Neural cell (in vitro differentiated cells): ENCODE results near the gene ITM2C. TPM values are rescaled to one million over a fixed set of nuclear protein-coding genes. Genes with fewer than 3 reads are reported as not detected.

Source experiments
- H2AFZ ChIP-seq: fragments of 200-600, 300-800 bp; sonication (generic), shearing (Covaris generic); 2 replicates; pipeline ENCODE4 v1.6.0; 2014; ENCODE audit warnings: low read depth, mild to moderate bottlenecking, antibody characterized with exemption, low read length, moderate library complexity
- H3F3A ChIP-seq: fragments of 200-600 bp; shearing (Covaris generic); 2 replicates; pipeline ENCODE4 v1.6.1; 2016; ENCODE audit warnings: mild to moderate bottlenecking, moderate library complexity, mixed read lengths, antibody characterized with exemption, low read length; ENCODE audit not compliant: insufficient read depth, poor library complexity, severe bottlenecking
- H3K27ac ChIP-seq: fragments of 200-600, 300-800 bp; sonication (generic), shearing (Covaris generic); 2 replicates; pipeline ENCODE4 v1.5.1; 2014; ENCODE audit warnings: mild to moderate bottlenecking, low read length, moderate library complexity
- H3K27me3 ChIP-seq: fragments of 300-800, 200-600 bp; sonication (generic), shearing (Covaris generic); 2 replicates; pipeline ENCODE4 v1.6.0; 2014; ENCODE audit warnings: mild to moderate bottlenecking, low read depth, low read length, moderate library complexity; ENCODE audit not compliant: insufficient read depth
- H3K36me3 ChIP-seq: fragments of 300-800, 200-600 bp; sonication (generic), shearing (Covaris generic); 2 replicates; pipeline ENCODE4 v1.5.1; 2014; ENCODE audit warnings: mild to moderate bottlenecking, antibody characterized with exemption, low read length, moderate library complexity; ENCODE audit not compliant: insufficient read depth
- H3K4me2 ChIP-seq: fragments of 300-800, 200-600 bp; sonication (generic), shearing (Covaris generic); 2 replicates; pipeline ENCODE4 v1.6.0; 2014; ENCODE audit warnings: mild to moderate bottlenecking, low read length
- H3K4me3 ChIP-seq: fragments of 300-800, 200-600 bp; sonication (generic), shearing (Covaris generic); 2 replicates; pipeline ENCODE4 v1.5.1; 2014; ENCODE audit warnings: mild to moderate bottlenecking, low read length, moderate library complexity
- H3K79me2 ChIP-seq: fragments of 200-600 bp; shearing (Covaris generic); replicated peaks from 2 replicates; pipeline ENCODE4 v1.6.0; 2014; ENCODE audit warnings: mild to moderate bottlenecking, low read length, moderate library complexity; ENCODE audit not compliant: insufficient read depth
- H3K9ac ChIP-seq: fragments of 300-800, 200-600 bp; sonication (generic), shearing (Covaris generic); 2 replicates; pipeline ENCODE4 v1.6.1; 2016; ENCODE audit warnings: mild to moderate bottlenecking, low read length, mixed read lengths
- H3K9me2 ChIP-seq: fragments of 200-600 bp; shearing (Covaris generic); 2 replicates; pipeline ENCODE4 v1.6.1; 2016; ENCODE audit warnings: mild to moderate bottlenecking, low read length, mixed read lengths; ENCODE audit not compliant: insufficient read depth
- H3K9me3 ChIP-seq: fragments of 200-600, 300-800 bp; sonication (generic), shearing (Covaris generic); 2 replicates; pipeline ENCODE4 v1.6.1; 2016; ENCODE audit warnings: mild to moderate bottlenecking, mixed run types, low read length, moderate library complexity, mixed read lengths
- H4K20me1 ChIP-seq: fragments of 200-600 bp; shearing (Covaris generic); 2 replicates; pipeline ENCODE4 v1.6.1; 2016; ENCODE audit warnings: mild to moderate bottlenecking, mixed run types; ENCODE audit not compliant: insufficient read depth
- CTCF ChIP-seq: fragments of 450-650 bp; IDR thresholded peaks from 2 replicates; pipeline ENCODE4 v1.5.1; 2014; ENCODE audit warnings: antibody characterized with exemption, mild to moderate bottlenecking, moderate library complexity; ENCODE audit not compliant: poor library complexity, severe bottlenecking
- EP300 ChIP-seq: fragments of 450-650 bp; conservative IDR thresholded peaks from 2 replicates; pipeline ENCODE4 v1.6.1; 2014; ENCODE audit warnings: antibody characterized with exemption, mild to moderate bottlenecking, moderate library complexity; ENCODE audit not compliant: poor library complexity, severe bottlenecking
- EZH2 ChIP-seq: fragments of 200-600, 300-800 bp; shearing (Covaris generic), sonication (generic); IDR thresholded peaks from 2 replicates; pipeline ENCODE4 v1.6.1; 2014; ENCODE audit warnings: antibody characterized with exemption, low read length, borderline replicate concordance, mild to moderate bottlenecking; ENCODE audit not compliant: insufficient read depth, poor library complexity, severe bottlenecking
- MXI1 ChIP-seq: fragments of 450-650 bp; conservative IDR thresholded peaks from 2 replicates; pipeline ENCODE4 v1.6.1; 2014; ENCODE audit warnings: antibody characterized with exemption, mild to moderate bottlenecking; ENCODE audit not compliant: poor library complexity, severe bottlenecking
- POLR2AphosphoS5 ChIP-seq: IDR thresholded peaks from 2 replicates; pipeline ENCODE4 v1.6.1; 2012
- RAD21 ChIP-seq: fragments of 450-650 bp; conservative IDR thresholded peaks from 2 replicates; pipeline ENCODE4 v1.6.1; 2014; ENCODE audit warnings: antibody characterized with exemption, mild to moderate bottlenecking, moderate library complexity
- REST ChIP-seq: IDR thresholded peaks from 2 replicates; pipeline ENCODE4 v1.6.1; 2012; ENCODE audit warnings: borderline replicate concordance
- SMC3 ChIP-seq: fragments of 450-650 bp; conservative IDR thresholded peaks from 2 replicates; pipeline ENCODE4 v1.6.1; 2014; ENCODE audit warnings: antibody characterized with exemption, mild to moderate bottlenecking, moderate library complexity; ENCODE audit not compliant: poor library complexity
- TAF1 ChIP-seq: IDR thresholded peaks from 2 replicates; pipeline ENCODE4 v1.6.1; 2012; ENCODE audit warnings: low read depth
- polyA plus RNA-seq: library from polyadenylated mRNA; depleted of rRNA; stranded (reverse); fragments of >200 nt; gene quantifications from 2 replicates; pipeline ENCODE4 v1.2.3, GENCODE V29; 2014

Gene ITM2C
- polyA plus RNA-seq, 1 donor from 2014 or later: 186 TPM

- H3K27ac ChIP-seq: peak overlapping the region; percentile 97
- H3K36me3 ChIP-seq: no peaks in the 10 kb centered on the region
- H3K4me2 ChIP-seq: peak overlapping the region; percentile 93
- H3K9me2 ChIP-seq: no peaks in the 10 kb centered on the region
- no peaks in the 10 kb centered on the region for H3K27me3 ChIP-seq
- H2AFZ ChIP-seq: no peak overlapping the region
- H3K79me2 ChIP-seq: no peaks in the 10 kb centered on the region
- H3F3A ChIP-seq: peaks cover 13% of the 10 kb centered on the region
- H3K9ac ChIP-seq: peak overlapping the region; percentile 68
- no peaks in the 10 kb centered on the region for H4K20me1 ChIP-seq
- H3K4me3 ChIP-seq: peak overlapping the region; percentile 58
- no peak for TF ChIP-seq REST
- no peak for TF ChIP-seq RAD21
- TF ChIP-seq EZH2: no peak
- TF ChIP-seq SMC3: no peak
- no peak for TF ChIP-seq CTCF
- H3K9me3 ChIP-seq: no peaks in the 10 kb centered on the region
These were observed 21.5 kb downstream of the ITM2C start for GRCh38 chr2:230886206-230886605.

GRCh38 chr2:230886671-230887071 lies 21.9 kb downstream of the ITM2C start:
- TF ChIP-seq REST (no peak), CTCF (no peak), MXI1 (no peak), EZH2 (no peak), RAD21 (no peak), SMC3 (no peak), EP300 (no peak), TAF1 (no peak), POLR2AphosphoS5 (no peak)
- no peaks in the 10 kb centered on the region for H4K20me1 ChIP-seq
- H2AFZ ChIP-seq: no peak overlapping the region
- no peaks in the 10 kb centered on the region for H3K9me3 ChIP-seq
- peak overlapping the region; percentile 93 for H3K4me2 ChIP-seq
- peak overlapping the region; percentile 68 for H3K9ac ChIP-seq
- H3K27me3 ChIP-seq: no peaks in the 10 kb centered on the region
- H3K27ac ChIP-seq: peak overlapping the region; percentile 97
- peak overlapping the region; percentile 58 for H3K4me3 ChIP-seq
- H3K9me2 ChIP-seq: no peaks in the 10 kb centered on the region
- H3K79me2 ChIP-seq: no peaks in the 10 kb centered on the region
- peaks cover 13% of the 10 kb centered on the region for H3F3A ChIP-seq
- no peaks in the 10 kb centered on the region for H3K36me3 ChIP-seq
